HG03432 (cell line): Measurements from ENCODE around the gene ZNF302.
A peak's percentile ranks its signal among the peaks of the same experiment; 100 is the strongest.

Source experiments
- ATAC-seq: cut with Tn5 transposase; IDR thresholded peaks from one replicate; pipeline ENCODE4 v1.9.1; 2021; ENCODE audit warnings: mild to moderate bottlenecking, moderate library complexity; ENCODE audit not compliant: unreplicated experiment

ZNF302 gene

DNA sequence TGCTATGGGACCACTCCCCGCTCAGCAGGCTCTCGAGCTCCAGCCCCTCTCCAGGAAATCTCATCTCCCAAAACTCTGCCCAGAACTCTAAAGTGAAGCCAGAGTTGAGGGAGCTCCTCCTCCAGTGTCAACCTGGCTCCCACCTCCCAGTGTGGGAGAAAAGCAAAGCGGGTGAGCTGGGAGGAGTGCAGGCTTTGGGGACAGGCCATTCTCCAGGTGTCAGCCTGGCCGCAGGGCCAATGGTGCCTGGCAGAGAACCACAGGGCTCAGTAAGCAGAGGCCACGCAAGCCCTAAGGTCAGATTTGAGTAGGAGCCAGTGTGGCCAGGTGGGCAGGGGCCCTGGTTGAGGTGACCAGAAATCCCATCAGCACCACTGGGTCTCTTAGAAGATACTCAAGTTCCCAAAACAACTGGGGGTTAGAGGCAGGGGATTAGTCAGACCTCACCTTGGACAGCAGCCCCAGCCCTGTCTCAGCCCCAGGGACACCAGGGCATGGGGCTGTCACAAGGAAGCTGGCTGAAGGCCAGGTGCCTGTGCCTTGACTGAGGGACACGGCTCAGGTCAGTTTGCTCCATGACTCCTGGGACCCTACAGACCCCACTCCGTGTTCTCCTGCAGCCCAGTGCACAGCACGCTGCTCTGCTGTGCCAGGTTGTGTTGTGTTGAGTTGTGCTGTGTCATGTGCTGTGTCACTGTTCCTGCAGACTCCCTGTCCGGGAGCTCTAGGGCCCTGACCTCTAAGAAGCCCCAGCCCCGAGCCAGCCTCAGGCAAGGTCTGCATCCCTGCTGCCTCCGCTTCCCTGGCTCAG lies 53.7 kb downstream of the ZNF302 start:
- ATAC-seq = no peak

GRCh38 chr19:34731964-34732363 lies 54.5 kb downstream of the ZNF302 start:
- ATAC-seq = no peak

- no peak for ATAC-seq
These were observed 55.2 kb downstream of the ZNF302 start for GRCh38 chr19:34732612-34733211.

- peak; percentile 11 for ATAC-seq
These were observed 55.8 kb downstream of the ZNF302 start for GRCh38 chr19:34733266-34733745.

DNA sequence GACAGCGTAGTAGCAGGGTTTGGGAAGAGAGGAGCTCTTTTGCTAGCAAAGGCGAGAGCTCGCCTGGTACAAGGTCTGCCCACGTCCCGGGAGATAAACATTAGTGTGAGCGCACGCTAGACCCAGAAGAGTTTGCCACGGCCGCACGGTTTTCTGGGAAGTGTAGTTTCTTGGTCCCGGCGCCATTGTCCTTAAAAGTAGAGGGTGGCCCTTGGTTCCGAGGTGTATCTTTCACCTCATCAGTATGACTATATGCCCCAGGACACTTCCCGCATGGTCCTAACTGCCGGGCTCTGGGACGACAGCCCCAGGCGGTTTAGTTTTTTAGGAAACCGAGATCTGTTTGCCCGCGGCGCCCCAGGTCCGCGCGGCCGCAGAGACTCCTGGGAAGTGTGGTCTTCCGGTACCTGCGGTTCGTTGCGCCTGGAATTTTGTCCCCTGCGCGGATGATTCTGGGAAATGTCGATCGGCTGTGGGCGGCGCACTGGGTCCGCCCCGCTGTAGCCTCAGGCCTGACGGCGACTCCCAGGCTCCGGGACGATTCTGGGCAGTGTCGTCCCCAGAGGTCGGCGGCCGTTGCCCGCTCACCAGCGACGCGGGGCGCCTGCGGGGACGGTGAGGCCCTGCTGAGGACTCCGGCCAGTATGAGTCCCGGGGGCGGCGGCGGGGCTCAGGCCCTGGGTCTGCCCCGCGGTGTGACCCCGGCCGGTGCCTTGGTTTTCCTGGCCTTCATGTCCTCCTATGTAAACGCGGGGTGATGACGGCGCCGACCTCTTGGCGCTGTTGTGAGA lies 56.5 kb downstream of the ZNF302 start, which contains the start of gene ZNF181:
TSS of gene ZNF181 (plus strand) at position 498 of the 791 bp plus-strand sequence. CDS start 795 bp downstream, outside the sequence.
- ATAC-seq = peak; percentile 80

- ATAC-seq = no peak
These were observed 57.1 kb downstream of the ZNF302 start for GRCh38 chr19:34734537-34735103.
